HG03097 (cell line): Measurements from ENCODE around the gene CDRT4.

ENCODE experiments used
- ATAC-seq: cut with Tn5 transposase; IDR thresholded peaks from one replicate; pipeline ENCODE4 v1.9.1; 2021; ENCODE audit not compliant: unreplicated experiment, low FRiP score

Gene CDRT4

DNA sequence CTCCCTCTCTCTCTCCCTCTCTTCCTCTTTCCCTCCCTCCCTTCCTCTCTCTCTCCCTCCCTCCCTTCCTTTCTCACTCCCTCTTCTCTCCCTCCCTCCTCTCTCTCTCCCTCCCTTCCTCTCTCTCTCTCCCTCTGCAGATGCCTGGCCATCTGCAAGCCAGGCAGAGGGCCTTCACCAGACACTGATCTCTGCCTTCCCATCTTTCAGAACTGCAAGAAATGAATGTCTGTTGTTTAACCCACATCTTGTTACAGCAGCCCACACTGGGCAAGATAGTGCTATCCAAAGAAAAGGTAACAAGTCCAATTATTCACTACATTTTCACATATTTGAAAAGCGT is 26.2 kb upstream of the CDRT4 start:
- ATAC-seq: no peak

DNA sequence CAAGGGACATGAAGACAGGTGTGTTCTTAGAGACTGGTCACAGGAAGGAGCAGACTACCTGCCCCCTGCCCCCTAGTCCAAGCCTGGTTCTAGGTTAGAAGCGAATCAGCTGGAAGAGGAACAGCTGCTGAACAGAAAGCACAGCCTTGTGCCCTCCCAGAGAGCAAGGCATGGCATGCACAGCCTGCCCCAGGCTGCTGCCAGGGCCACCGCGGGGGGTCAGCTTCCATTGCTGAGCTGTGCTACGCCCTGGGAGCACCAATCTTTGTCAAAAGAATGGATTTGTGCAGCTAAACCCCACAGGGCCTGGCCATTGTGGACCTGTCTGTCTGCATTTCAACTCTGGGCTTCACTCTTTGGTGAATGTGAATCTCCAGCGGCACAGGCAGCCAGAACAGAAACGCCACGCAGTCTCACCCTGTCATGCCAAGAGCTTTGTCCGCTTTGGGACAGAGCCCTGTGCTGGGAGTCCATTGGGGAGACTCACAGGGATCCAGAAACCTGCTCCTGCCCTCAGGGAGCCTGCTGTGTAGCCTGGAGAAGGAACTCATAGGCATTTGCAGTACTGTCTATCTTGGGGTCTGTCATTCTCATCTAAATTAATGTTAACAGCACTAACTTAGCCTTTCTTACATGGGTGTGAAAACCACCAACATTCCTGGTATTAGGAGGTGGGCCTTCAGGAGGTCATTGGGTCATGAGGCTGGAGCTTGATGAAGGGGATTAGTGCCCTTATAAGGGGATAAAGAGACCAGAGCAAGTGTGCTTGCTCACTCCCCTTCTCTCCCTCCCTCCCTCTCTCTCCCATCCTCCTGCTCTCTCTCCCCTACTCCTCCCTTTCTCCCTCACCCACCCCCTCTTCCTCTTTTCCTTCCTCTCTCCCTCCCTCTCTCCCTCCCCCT is 25.6 kb upstream of the CDRT4 start:
- no peak for ATAC-seq

- ATAC-seq: no peak
Observed at GRCh38 chr17:15492186-15492585, 24.8 kb upstream of the CDRT4 start.

- no peak for ATAC-seq
Observed at GRCh38 chr17:15490634-15491261, 23.3 kb upstream of the CDRT4 start.

- no peak for ATAC-seq
Observed at GRCh38 chr17:15488557-15488956, 21.1 kb upstream of the CDRT4 start.

- no peak for ATAC-seq
Observed at GRCh38 chr17:15485045-15485444, 17.6 kb upstream of the CDRT4 start.

GRCh38 chr17:15483431-15483830 is 16.0 kb upstream of the CDRT4 start:
- no peak for ATAC-seq

DNA sequence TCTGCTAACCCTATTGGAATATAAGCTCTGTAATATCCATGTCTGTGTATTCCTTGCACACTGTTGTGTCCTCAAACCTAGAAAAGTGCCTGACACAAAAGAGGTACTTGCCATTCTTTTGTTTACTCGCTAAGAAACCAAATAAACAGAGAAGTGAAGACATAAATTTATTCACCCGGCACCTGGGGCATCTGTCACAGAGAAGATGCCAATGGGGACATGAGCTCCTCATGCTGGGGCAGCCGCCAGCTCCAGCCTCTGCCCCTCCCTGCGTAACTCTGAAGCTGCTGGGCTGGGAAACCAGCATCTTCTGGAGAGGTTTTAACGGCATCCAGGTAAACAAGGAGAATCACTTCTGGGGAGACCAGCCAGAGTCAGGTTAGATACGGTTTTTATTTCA is 15.1 kb upstream of the CDRT4 start:
- ATAC-seq: no peak

GRCh38 chr17:15481481-15481880 is 14.1 kb upstream of the CDRT4 start:
- ATAC-seq: no peak

- no peak for ATAC-seq
Observed at GRCh38 chr17:15480204-15480603, 12.8 kb upstream of the CDRT4 start.

GRCh38 chr17:15479703-15480102 is 12.3 kb upstream of the CDRT4 start:
- no peak for ATAC-seq

DNA sequence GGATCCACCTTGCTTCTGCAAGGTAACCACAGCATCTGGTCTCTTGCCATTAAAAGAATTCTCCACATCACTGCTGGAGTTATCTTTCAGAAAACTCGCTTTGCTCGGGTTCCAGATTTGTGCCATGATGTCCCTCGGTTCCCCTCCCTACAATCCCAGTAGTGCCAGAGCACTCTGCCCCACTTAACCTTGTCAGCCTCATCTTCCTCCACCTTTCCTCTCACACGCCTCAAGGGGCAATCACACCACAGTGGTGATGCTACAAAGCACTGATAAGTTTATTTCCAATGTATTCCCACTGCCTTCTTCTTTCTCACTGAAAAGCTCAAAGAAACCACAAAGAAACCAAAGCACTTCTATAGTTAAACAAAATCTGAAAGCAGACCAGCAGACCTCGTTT is 11.4 kb upstream of the CDRT4 start:
- ATAC-seq: no peak

DNA sequence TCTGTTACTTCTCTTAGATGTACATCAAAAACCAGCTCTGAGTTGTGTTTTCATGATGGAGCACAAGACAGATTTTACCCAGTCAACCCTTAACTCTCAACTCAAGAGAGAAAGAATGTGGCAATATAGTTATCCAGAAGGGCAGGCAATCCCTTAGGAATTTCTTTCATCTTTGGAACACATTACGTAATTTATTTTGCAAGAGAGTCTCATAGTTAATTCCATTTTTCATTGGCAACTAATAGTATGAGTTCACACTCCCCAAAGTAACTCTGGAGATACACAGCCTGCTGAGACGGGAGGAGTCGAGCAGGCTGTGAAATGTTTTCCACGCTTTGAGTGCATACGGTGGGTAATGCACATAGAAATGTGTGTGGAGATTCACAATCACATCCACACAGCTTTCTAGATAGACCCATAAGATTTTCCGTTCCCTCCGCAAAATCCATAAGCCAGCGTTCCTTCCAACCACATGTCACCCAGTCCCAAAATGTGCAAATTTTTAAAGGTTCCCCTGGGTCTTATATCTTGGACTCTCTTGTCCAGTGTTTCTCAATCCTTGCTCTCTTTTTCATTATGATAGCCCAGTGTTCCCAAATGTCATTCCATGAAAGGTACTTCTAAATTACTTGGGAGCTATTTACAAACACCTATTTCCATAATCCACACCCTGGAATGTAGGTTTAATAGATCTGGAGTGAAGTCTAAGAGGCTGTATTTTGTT is 8.4 kb upstream of the CDRT4 start:
- ATAC-seq: no peak

DNA sequence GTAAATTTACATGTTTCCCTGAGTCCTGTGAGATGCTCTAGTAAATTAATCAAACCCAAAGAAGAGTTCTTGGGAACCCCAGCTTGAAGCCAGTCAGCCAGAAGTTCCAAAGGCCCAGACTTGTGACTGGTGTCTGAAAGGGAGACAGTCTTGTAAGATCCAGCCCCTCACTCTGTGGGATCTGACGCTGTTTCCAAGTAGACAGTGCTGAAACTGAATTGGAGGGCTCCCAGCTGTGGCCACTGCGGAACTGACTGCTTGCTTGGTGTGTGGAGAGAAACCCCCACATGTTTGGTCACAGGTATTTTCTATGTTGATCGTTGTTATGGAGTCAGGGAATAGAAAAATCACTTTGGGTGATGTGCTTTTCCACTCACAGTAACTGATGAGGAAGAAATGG is 5.5 kb upstream of the CDRT4 start:
- ATAC-seq: no peak

DNA sequence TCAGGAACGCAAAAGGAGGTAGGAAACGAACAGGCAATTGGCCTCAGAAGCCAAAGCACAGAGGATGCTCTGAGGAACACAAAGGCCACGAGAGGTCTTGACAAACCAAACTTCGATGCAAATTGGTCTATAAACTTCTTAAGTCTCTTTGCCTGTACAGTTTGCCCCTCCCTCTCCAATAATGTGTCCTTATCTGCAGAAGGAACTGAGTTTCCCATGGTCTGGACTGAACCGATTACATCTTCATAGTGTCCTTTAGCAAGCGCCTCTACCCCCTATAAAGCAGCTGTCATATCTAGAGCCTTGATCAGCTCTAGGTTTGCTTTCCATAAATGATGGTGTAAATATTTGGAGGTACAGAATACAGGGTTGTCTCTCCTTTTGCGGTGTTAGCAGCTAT is 3.1 kb upstream of the CDRT4 start:
- no peak for ATAC-seq

- no peak for ATAC-seq
Observed at GRCh38 chr17:15469260-15469659, 1.8 kb upstream of the CDRT4 start.

DNA sequence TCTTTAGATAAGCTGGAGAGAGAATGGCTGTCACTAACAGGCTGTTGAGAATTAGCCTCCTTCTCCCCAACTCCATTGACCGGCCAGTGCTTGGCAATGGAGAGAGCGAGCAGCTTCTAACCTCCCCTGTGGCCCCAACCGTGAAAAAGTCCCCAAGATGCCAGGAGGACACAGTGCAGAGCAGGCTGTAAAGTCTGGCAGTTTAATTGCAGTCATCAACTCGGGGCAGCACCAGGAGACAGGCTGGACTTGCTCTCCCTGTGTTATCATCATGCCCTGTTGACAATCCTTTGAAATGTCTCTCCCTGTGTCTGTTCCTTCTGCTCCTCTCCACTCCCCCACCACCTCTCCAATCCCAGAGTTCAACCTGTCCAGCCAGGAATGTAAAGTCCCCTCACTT is 705 bp upstream of the CDRT4 start:
- no peak for ATAC-seq

DNA sequence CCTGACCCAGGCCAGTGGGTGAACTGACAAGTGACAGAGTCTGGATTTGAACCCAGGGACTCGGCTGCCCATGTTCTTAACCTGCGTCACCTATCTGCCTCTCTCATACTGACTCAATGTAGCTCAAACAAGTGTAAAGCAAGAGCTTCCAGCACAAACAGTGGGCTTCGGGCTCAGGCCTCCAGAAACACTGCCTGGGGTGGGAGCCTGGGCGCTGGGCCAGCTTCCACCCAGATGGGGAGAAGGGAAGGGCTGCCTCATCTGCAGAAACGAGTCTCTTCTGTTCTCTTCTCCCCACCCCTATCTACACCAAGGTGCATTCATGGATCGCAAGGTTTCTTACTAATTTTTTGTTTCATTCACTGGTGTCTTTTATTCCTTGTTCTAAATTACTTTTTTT is 1.3 kb downstream of the CDRT4 start:
- no peak for ATAC-seq

- no peak for ATAC-seq
Observed at GRCh38 chr17:15465045-15465701, 2.2 kb downstream of the CDRT4 start.

DNA sequence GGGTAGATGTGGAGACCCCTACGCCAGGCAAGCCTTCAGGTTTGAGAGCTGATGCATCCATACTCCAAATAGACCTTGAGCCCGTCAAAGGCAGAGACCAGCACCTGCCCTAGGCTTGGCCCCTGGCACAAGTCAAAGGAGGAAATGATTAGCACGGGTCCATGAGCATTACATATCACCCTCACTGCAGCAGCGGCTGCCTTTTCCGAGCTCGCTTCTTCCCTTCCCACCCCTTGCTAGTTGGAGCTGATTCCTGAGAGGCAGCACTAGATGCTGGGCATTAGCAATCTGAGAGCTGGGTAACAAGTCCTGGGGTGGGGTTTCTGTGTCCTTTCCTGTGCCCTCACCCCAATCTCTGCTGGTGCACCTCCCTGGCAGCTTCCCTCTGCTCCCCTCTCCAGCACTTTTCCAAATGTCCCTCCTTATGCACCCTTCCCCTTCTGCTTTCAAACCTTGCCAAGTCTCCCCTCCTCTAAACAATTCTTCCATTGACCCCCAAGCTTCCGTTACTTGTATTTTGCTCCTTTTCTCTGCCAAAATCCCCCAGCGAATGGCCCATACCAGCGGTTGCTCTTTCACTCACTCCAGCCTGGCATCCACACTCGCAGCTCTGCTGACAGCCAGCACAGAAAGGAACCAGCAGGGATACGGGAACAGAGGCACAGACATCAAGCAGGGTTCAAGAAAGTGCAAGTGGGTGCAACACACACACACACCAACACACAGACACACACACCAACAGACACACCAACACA is 3.0 kb downstream of the CDRT4 start:
- ATAC-seq: no peak
